Neural progenitor cell (in vitro differentiated cells): Measurements from ENCODE around the gene SMARCAL1. TPM values are rescaled to one million over a fixed set of nuclear protein-coding genes. Genes with fewer than 3 reads are reported as not detected.

Source experiments
- DNase-seq: peaks from one replicate; pipeline ENCODE4 v3.0.0-alpha.2; 2016; ENCODE audit warnings: low spot score
- H2AFZ ChIP-seq: fragments of 200-600 bp; sonication (generic); replicated peaks from 2 replicates; pipeline ENCODE4 v1.6.1; 2016; ENCODE audit warnings: antibody characterized with exemption
- H3F3A ChIP-seq: fragments of 200-600 bp; sonication (generic); 2 replicates; pipeline ENCODE4 v1.6.1; 2016; ENCODE audit warnings: antibody characterized with exemption, low read depth
- H3K27ac ChIP-seq: fragments of 200-600 bp; sonication (generic); 2 replicates; pipeline ENCODE4 v1.5.1; 2016; ENCODE audit warnings: mild to moderate bottlenecking
- H3K27me3 ChIP-seq: fragments of 200-600 bp; sonication (generic); 2 replicates; pipeline ENCODE4 v1.6.1; 2016; ENCODE audit warnings: mild to moderate bottlenecking, moderate library complexity
- H3K36me3 ChIP-seq: fragments of 200-600 bp; sonication (generic); 2 replicates; pipeline ENCODE4 v1.5.1; 2016
- H3K4me1 ChIP-seq: fragments of 200-600 bp; sonication (generic); 2 replicates; pipeline ENCODE4 v1.6.1; 2016; ENCODE audit warnings: mixed run types
- H3K4me2 ChIP-seq: fragments of 200-600 bp; sonication (generic); 2 replicates; pipeline ENCODE4 v1.6.1; 2016
- H3K4me3 ChIP-seq: fragments of 200-600 bp; sonication (generic); 2 replicates; pipeline ENCODE4 v1.5.1; 2016
- H3K79me2 ChIP-seq: fragments of 200-600 bp; sonication (generic); 2 replicates; pipeline ENCODE4 v1.6.1; 2016; ENCODE audit warnings: low read depth
- H3K9ac ChIP-seq: fragments of 200-600 bp; sonication (generic); 2 replicates; pipeline ENCODE4 v1.6.1; 2016
- H3K9me3 ChIP-seq: fragments of 200-600 bp; sonication (generic); 2 replicates; pipeline ENCODE4 v1.5.1; 2016; ENCODE audit warnings: low read depth
- H4K20me1 ChIP-seq: fragments of 200-600 bp; sonication (generic); 2 replicates; pipeline ENCODE4 v1.6.1; 2016; ENCODE audit warnings: low read depth
- H3K27ac Mint-ChIP-seq: 3 replicates; pipeline ENCODE4 v1.8.0; 2021; ENCODE audit warnings: mixed read lengths
- H3K27me3 Mint-ChIP-seq: 2 replicates; pipeline ENCODE4 v1.8.0; 2022; ENCODE audit warnings: low read depth, mild to moderate bottlenecking, inconsistent platforms, moderate library complexity, mixed read lengths; ENCODE audit not compliant: insufficient read depth
- H3K36me3 Mint-ChIP-seq: 3 replicates; pipeline ENCODE4 v1.8.0; 2021; ENCODE audit warnings: mixed read lengths
- H3K4me1 Mint-ChIP-seq: 3 replicates; pipeline ENCODE4 v1.8.0; 2021; ENCODE audit warnings: mixed read lengths
- H3K4me3 Mint-ChIP-seq: 3 replicates; pipeline ENCODE4 v1.8.0; 2021; ENCODE audit warnings: mild to moderate bottlenecking, moderate library complexity, mixed read lengths
- H3K9me3 Mint-ChIP-seq: 3 replicates; pipeline ENCODE4 v1.8.0; 2020; ENCODE audit warnings: mixed read lengths
- CTCF ChIP-seq: fragments of 200-600 bp; sonication (generic); IDR thresholded peaks from 2 replicates; pipeline ENCODE4 v1.5.1; 2017; ENCODE audit warnings: antibody characterized with exemption, mild to moderate bottlenecking
- EZH2 ChIP-seq: fragments of 200-600 bp; sonication (generic); IDR thresholded peaks from 2 replicates; pipeline ENCODE4 v1.6.1; 2017; ENCODE audit warnings: antibody characterized with exemption, mild to moderate bottlenecking, moderate library complexity
- EZH2phosphoT487 ChIP-seq: fragments of 200-600 bp; sonication (generic); IDR thresholded peaks from 2 replicates; pipeline ENCODE4 v1.6.1; 2017; ENCODE audit warnings: antibody characterized with exemption
- total RNA-seq: library from RNA; depleted of rRNA; stranded (reverse); fragments of >200 nt; gene quantifications from 2 replicates; pipeline ENCODE4 v1.2.3, GENCODE V29; 2015; ENCODE audit warnings: low replicate concordance

The SMARCAL1 gene
- total RNA-seq, 1 donor from 2014 or later, result 21.9 TPM

GRCh38 chr2:216391401-216391800, 20.9 kb upstream of the SMARCAL1 start:
- H3K4me2 ChIP-seq, result no peak overlapping the region
- H3K27me3 ChIP-seq, result no peaks in the 10 kb centered on the region
- no peaks in the 10 kb centered on the region for H3K9me3 Mint-ChIP-seq
- H3K4me3 ChIP-seq, result no peak overlapping the region
- TF ChIP-seq EZH2phosphoT487, result no peak
- no peak for TF ChIP-seq CTCF
- no peak for TF ChIP-seq EZH2
- no peaks in the 10 kb centered on the region for H3K36me3 ChIP-seq
- no peaks in the 10 kb centered on the region for H4K20me1 ChIP-seq
- no peak overlapping the region for H3K4me3 Mint-ChIP-seq
- H3F3A ChIP-seq, result peaks cover 5% of the 10 kb centered on the region
- no peak overlapping the region for H2AFZ ChIP-seq
- H3K27ac ChIP-seq, result no peak overlapping the region
- peaks cover 15% of the 10 kb centered on the region for H3K4me1 Mint-ChIP-seq
- DNase-seq, result no peak
- H3K79me2 ChIP-seq, result no peaks in the 10 kb centered on the region
- no peaks in the 10 kb centered on the region for H3K36me3 Mint-ChIP-seq
- H3K27me3 Mint-ChIP-seq, result no peaks in the 10 kb centered on the region
- no peaks in the 10 kb centered on the region for H3K9me3 ChIP-seq
- H3K9ac ChIP-seq, result no peak overlapping the region
- H3K4me1 ChIP-seq, result peaks cover 12% of the 10 kb centered on the region
- H3K27ac Mint-ChIP-seq, result no peak overlapping the region

- Histone ChIP-seq H3K36me3 (no peaks in the 10 kb centered on the region), H3F3A (peaks cover 5% of the 10 kb centered on the region), H3K9ac (no peak overlapping the region), H3K27me3 (no peaks in the 10 kb centered on the region), H3K4me1 (peaks cover 12% of the 10 kb centered on the region), H2AFZ (peak overlapping the region; percentile 47), H3K4me2 (peak overlapping the region; percentile 49), H4K20me1 (no peaks in the 10 kb centered on the region), H3K9me3 (no peaks in the 10 kb centered on the region), H3K79me2 (no peaks in the 10 kb centered on the region), H3K27ac (no peak overlapping the region), H3K4me3 (no peak overlapping the region)
- Mint-ChIP-seq H3K4me3 (no peak overlapping the region), H3K9me3 (no peaks in the 10 kb centered on the region), H3K4me1 (peaks cover 15% of the 10 kb centered on the region), H3K27ac (no peak overlapping the region), H3K36me3 (no peaks in the 10 kb centered on the region), H3K27me3 (no peaks in the 10 kb centered on the region)
- TF ChIP-seq EZH2 (no peak), CTCF (no peak), EZH2phosphoT487 (no peak)
- peak; percentile 48 for DNase-seq
Observed at GRCh38 chr2:216392018-216392562, 20.2 kb upstream of the SMARCAL1 start.

- Histone ChIP-seq H3F3A (peaks cover 5% of the 10 kb centered on the region), H3K79me2 (no peaks in the 10 kb centered on the region), H3K36me3 (no peaks in the 10 kb centered on the region), H3K9ac (no peak overlapping the region), H3K27me3 (no peaks in the 10 kb centered on the region), H3K4me2 (peak overlapping the region; percentile 49), H3K27ac (no peak overlapping the region), H3K4me1 (peaks cover 12% of the 10 kb centered on the region), H3K9me3 (no peaks in the 10 kb centered on the region), H4K20me1 (no peaks in the 10 kb centered on the region), H3K4me3 (no peak overlapping the region), H2AFZ (no peak overlapping the region)
- no peaks in the 10 kb centered on the region for H3K36me3 Mint-ChIP-seq
- no peaks in the 10 kb centered on the region for H3K27me3 Mint-ChIP-seq
- peaks cover 15% of the 10 kb centered on the region for H3K4me1 Mint-ChIP-seq
- no peak for TF ChIP-seq EZH2
- no peak for TF ChIP-seq EZH2phosphoT487
- TF ChIP-seq CTCF, result no peak
- H3K27ac Mint-ChIP-seq, result no peak overlapping the region
- no peaks in the 10 kb centered on the region for H3K9me3 Mint-ChIP-seq
- H3K4me3 Mint-ChIP-seq, result no peak overlapping the region
- no peak for DNase-seq
Observed at GRCh38 chr2:216392945-216393840, 19.1 kb upstream of the SMARCAL1 start.
